Subcutaneous abdominal adipose tissue (tissue), 5 donors: ENCODE data around the gene TVP23C.
"Not testable (repeated sequence)": the region's sequence is repeated elsewhere in the genome, so short reads cannot be mapped to it uniquely, and the experiment has no call there.

Source experiments
- H3K27ac ChIP-seq: one replicate; pipeline ENCODE4 v1.7.0; 2013; ENCODE audit warnings: low read depth, mild to moderate bottlenecking, inconsistent platforms, low read length, moderate library complexity
- H3K27me3 ChIP-seq, 5 donors: one replicate each; pipeline ENCODE4 v1.7.0; 2013; ENCODE audit warnings: low read length in 5 of 5, inconsistent platforms in 1 of 5; ENCODE audit not compliant: control insufficient read depth in 5 of 5, insufficient read depth in 4 of 5
- H3K36me3 ChIP-seq, 5 donors: one replicate each; pipeline ENCODE4 v1.7.0; 2013; ENCODE audit warnings: low read length in 5 of 5; ENCODE audit not compliant: control insufficient read depth in 5 of 5, insufficient read depth in 5 of 5
- H3K4me1 ChIP-seq, 5 donors: one replicate each; pipeline ENCODE4 v1.7.0; 2013; ENCODE audit warnings: low read length in 5 of 5, mild to moderate bottlenecking in 3 of 5, moderate library complexity in 1 of 5; ENCODE audit not compliant: control insufficient read depth in 5 of 5, insufficient read depth in 5 of 5
- H3K4me3 ChIP-seq, 5 donors: one replicate each; pipeline ENCODE4 v1.7.0; 2013; ENCODE audit warnings: low read length in 5 of 5, low read depth in 1 of 5
- H3K9ac ChIP-seq, 5 donors: one replicate each; pipeline ENCODE4 v1.7.0; 2013; ENCODE audit warnings: low read length in 5 of 5, mild to moderate bottlenecking in 4 of 5, moderate library complexity in 3 of 5
- H3K9me3 ChIP-seq, 5 donors: one replicate each; pipeline ENCODE4 v1.7.0; 2013; ENCODE audit warnings: low read length in 5 of 5; ENCODE audit not compliant: control insufficient read depth in 5 of 5
- donor health status: healthy.
- donor health status: healthy.
- donor health status: healthy.
- donor health status: healthy.
- donor health status: healthy.

The TVP23C gene

DNA sequence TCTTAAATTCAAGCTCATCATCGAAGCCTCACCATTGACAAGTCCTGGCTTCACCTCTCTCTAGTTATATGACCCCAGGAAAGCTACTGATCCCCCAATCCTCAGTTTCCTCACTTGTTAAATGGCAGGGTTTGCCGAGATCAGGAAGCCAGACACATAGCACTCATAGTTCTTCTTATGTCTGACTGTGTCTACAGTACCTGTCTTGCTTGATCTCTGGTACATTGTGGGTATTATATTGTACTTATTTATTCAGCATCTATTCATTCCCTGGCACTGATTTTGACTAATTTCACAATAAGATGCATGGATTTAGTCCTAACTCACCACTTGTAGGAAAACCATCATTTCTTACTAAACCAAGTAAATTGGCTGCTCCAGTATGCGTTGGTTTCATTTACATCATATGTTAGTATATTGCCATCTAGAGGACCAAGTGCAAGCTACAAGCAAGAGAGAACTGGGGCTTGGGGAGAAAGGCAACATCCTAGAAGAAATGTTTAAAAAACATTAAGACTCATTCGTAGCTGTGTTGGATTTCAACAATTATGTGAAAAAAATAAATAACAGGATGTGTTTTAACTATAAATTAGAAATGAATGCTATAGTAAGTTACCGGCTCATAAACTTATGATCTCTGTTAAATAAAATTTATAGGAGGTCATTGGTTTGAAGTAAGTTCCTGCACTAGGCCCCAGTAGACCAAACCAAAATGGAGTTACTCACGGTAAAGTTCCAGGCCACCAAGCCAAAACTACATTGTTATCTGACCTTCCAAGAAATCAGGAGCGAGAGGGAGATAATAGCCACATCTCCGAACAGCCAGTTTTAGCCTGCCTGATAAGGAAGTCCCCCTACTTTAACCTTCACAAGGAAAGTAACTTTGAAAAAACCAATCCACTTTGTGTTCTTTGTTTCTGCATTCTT lies 36.7 kb downstream of the TVP23C start:
- H3K27ac ChIP-seq, H3K27me3 ChIP-seq, H3K36me3 ChIP-seq, H3K4me3 ChIP-seq, H3K4me1 ChIP-seq, H3K9ac ChIP-seq, H3K9me3 ChIP-seq: not testable (repeated sequence)

DNA sequence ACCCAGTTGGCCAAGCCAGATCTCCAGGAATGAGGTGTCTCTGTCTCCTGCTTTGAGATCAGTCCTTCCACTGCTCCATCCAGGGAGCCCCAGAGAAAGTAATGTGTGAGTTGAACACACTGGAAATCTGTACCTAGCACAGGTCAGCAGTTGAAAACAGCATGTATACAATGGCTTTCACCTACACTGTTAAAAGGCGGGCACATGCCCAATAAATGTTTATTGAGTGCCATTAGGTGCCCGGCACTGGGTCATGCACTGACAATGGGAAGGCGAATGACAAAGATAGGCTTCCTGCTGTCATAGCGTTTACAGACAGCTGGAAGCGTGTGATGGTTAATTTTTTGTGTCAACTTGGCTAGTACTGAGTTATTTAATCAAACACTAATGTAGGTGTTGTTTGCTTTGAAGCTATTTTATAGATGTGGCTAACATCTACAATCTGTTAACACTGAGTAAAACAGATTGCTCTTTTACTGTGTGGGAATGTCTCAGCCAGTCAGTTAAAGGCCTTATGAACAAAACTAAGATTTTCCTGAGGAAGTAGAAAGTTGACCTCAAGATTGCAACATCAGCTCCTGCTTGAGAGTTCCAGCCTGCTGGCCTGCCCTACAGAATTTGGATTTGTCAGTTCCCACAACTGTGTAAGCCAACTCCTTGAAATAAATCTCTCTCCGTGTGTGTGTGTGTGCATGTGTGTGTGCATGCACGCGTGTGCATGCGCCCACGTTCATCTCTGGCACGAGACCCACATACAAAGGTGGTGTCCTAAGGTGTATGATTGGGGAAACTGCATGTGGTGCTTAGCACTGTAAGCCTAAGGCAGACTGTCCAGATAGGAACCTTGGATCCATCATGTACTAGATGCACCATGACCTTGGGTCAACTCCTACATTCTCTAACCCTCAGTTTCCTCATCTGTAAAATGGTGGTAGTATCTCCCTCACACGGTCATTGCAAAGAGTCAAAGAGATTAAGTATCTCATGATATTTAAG lies 38.0 kb downstream of the TVP23C start:
- not testable (repeated sequence) for H3K27ac ChIP-seq, H3K9me3 ChIP-seq, H3K4me1 ChIP-seq, H3K4me3 ChIP-seq, H3K27me3 ChIP-seq, H3K9ac ChIP-seq, H3K36me3 ChIP-seq

GRCh38 chr17:15516150-15516549 lies 47.1 kb downstream of the TVP23C start:
- no peaks in the 10 kb centered on the region for H3K27me3 ChIP-seq
- no peak overlapping the region for H3K4me3 ChIP-seq
- H3K36me3 ChIP-seq: peaks cover 0 to 19% (median 9%) of the 10 kb centered on the region in 5 donors
- H3K9ac ChIP-seq: no peak overlapping the region
- no peaks in the 10 kb centered on the region for H3K9me3 ChIP-seq
- H3K4me1 ChIP-seq: peaks cover 0 to 13% (median 4%) of the 10 kb centered on the region in 5 donors
- no peak overlapping the region for H3K27ac ChIP-seq

DNA sequence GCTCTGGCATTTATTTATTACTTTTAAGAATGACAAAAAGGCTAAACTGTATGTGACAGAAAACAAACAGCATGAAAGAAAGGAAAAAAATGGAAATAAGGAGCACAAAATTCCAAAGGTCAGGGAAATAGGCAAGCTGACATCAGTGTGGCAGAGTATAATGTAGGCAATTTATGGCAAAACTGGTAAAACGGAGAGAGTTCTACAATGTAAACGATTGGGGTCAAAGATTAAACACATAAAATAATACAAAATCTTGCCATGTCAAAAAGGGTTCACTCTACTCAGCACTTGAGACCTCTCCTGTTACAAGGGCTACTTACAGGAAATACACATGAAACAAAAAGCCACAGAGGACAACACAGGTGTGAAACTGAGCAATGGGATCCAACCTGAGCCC lies 48.8 kb downstream of the TVP23C start:
- H3K36me3 ChIP-seq: peaks cover 0 to 19% (median 9%) of the 10 kb centered on the region in 5 donors
- H3K4me3 ChIP-seq: no peak overlapping the region
- no peak overlapping the region for H3K9ac ChIP-seq
- peaks cover 0 to 22% (median 9%) of the 10 kb centered on the region in 5 donors for H3K4me1 ChIP-seq
- H3K9me3 ChIP-seq: no peaks in the 10 kb centered on the region
- H3K27ac ChIP-seq: no peak overlapping the region
- no peaks in the 10 kb centered on the region for H3K27me3 ChIP-seq

DNA sequence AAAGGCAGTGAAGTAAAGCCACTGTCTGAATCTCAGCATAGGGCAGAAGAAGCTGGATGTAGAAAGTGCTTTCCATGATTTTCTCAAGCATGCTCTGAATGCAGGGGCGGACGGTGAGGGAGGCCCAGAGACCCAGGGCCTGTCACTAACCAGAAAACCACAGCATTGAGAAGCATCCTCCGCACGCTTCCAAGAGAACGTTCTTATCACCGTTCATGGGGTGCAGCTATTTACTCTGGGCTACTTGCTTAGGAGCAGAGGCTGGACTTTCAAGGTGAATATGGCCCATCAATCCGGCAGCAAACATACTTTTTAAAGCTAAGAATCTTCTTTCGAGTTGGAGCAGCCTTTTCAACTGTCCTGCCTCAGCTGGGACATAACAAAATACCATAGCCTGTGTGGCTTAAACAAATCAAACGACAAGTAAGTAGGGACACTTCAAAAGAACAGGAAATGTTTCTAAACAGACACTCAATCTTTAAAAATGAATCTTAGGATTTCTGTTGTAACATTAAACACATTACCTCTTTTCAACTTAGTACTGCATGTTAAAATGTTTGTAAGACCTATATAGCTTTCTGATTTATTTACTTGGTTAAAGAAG lies 49.3 kb downstream of the TVP23C start:
- no peak overlapping the region for H3K9ac ChIP-seq

DNA sequence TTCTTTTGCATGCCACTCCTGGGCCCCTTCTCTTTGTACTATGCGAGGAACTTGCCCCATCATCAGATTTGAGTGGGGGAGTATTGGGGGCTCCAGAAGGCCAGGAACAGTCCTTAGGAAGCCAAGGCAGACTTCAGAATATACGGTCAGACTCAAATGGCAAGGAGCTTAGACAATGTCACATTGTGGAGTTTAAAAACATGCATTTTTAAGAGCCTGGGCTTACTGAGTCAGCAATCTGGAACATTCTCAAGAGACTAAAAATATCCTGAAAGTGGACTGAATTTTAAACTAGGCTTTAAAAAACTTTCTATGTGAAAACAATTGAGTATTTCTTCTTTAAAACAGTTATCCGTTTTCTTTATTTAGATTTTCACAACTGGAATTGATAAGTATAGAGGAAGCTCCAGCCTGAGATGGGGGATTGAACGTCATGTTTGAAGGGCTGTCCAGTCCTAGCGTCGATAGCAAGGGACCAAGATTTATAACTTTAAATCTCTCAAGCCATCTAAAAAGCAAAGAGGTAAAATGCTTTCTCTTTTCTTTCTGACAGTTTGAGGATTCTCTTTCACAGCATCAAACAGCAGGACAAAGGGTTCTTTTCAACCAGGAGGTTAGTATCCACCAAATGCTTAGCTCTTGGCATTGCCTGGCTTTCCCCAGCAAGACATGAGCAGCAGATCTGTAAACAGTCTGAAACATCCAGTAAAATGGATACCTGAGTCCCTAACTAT lies 50.1 kb downstream of the TVP23C start:
- Histone ChIP-seq H3K27me3 (no peaks in the 10 kb centered on the region), H3K4me3 (no peak overlapping the region), H3K36me3 (peaks cover 0 to 17% (median 9%) of the 10 kb centered on the region in 5 donors), H3K9me3 (no peaks in the 10 kb centered on the region), H3K9ac (no peak overlapping the region), H3K27ac (peak overlapping the region; percentile 43), H3K4me1 (peaks cover 0 to 22% (median 9%) of the 10 kb centered on the region in 5 donors)

More for the DNA sequence above, 49.3 kb downstream of the TVP23C start:
- H3K36me3 ChIP-seq: peaks cover 0 to 19% (median 9%) of the 10 kb centered on the region in 5 donors
- no peaks in the 10 kb centered on the region for H3K9me3 ChIP-seq
- no peak overlapping the region for H3K27ac ChIP-seq
- H3K4me1 ChIP-seq: peaks cover 0 to 22% (median 9%) of the 10 kb centered on the region in 5 donors
- no peak overlapping the region for H3K4me3 ChIP-seq
- no peaks in the 10 kb centered on the region for H3K27me3 ChIP-seq

DNA sequence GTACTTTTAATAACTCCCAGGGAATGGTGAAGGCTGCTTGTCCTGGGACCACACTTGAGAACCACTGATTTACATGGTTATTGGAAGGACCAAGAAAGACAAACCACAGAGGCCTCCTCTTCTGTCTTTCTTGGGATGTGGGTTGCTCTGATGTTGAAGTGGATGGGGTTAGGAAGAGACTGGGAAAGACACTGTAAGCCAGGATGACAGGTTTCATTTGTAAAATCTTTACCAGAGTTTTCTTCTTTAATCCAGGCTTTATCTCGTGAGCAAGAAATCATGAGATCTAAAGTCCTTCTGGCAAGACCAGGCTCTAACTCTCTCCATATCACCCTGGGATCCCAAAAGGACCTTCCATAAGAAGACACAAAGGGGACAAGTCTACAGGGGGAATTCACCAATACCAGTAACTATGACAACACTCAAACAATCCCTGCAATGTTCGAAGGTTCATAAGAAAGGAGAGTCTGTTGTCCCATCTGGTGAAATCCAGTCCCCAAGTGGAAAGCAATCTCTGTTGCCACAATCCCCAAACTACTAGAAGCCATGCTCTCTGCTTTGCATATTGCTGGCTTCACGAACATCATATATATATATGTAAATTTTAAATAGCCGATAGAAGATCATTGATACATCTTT lies 51.1 kb downstream of the TVP23C start:
- H3K4me3 ChIP-seq: no peak overlapping the region
- H3K27me3 ChIP-seq: no peaks in the 10 kb centered on the region
- H3K27ac ChIP-seq: no peak overlapping the region
- no peaks in the 10 kb centered on the region for H3K9me3 ChIP-seq
- H3K9ac ChIP-seq: no peak overlapping the region
- peaks cover 0 to 17% (median 9%) of the 10 kb centered on the region in 5 donors for H3K36me3 ChIP-seq
- H3K4me1 ChIP-seq: peaks cover 0 to 22% (median 9%) of the 10 kb centered on the region in 5 donors

DNA sequence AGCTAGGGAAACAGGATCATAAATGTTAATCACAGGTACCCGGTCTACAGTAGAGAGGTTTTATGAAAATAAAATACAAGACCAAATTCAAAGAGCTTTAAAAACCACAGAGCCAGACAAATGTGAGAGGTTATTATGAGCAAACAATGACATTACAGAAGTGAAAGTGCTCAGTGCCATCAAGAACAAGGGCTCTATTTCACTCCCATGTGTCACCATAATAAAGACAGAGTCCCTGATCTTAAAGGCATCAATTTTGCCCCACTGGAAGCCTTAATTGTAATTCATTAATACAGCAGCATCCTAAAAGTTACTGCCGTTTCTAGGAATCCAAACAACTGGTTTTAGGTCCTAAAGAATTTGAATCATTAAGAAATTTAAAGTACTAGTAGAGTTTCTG lies 52.1 kb downstream of the TVP23C start:
- Histone ChIP-seq H3K9ac (no peak overlapping the region), H3K4me3 (no peak overlapping the region), H3K36me3 (peaks cover 0 to 14% (median 3%) of the 10 kb centered on the region in 5 donors), H3K27ac (no peak overlapping the region), H3K9me3 (no peaks in the 10 kb centered on the region), H3K27me3 (no peaks in the 10 kb centered on the region), H3K4me1 (peaks cover 0 to 22% (median 9%) of the 10 kb centered on the region in 5 donors)

DNA sequence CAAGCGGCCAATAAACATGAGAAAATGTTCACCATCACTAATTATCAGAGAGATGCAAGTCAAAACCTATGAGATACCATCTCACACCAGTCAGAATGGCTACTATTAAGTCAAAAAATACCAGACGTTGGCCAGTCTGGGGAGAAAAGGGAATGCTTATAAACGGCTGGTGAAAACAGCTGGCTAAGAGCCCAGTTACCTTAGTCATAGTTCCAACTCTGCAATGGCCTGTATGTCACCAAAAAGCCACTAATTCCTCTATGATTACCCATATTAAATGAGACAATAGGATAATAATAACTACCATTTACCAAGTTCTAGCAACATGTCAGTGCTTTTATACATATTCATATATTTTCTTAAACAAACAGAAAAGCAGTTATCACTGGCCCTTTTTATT lies 52.9 kb downstream of the TVP23C start:
- H3K27ac ChIP-seq: no peak overlapping the region
- H3K4me3 ChIP-seq: no peak overlapping the region
- peaks cover 0 to 6% (median 0%) of the 10 kb centered on the region in 5 donors for H3K36me3 ChIP-seq
- H3K9me3 ChIP-seq: no peaks in the 10 kb centered on the region
- H3K27me3 ChIP-seq: no peaks in the 10 kb centered on the region
- H3K4me1 ChIP-seq: peaks cover 0 to 22% (median 9%) of the 10 kb centered on the region in 5 donors
- H3K9ac ChIP-seq: no peak overlapping the region
